Stimulated activated CD8-positive, alpha-beta memory T cell treated with anti-CD3 and anti-CD28 coated beads, Interleukin-4, amount 100 ng/mL, for 48 hours (primary cell): ENCODE measurements around the gene GPX7.
"Not testable (repeated sequence)": the region's sequence is repeated elsewhere in the genome, so short reads cannot be mapped to it uniquely, and the experiment has no call there.

Experiments
- DNase-seq: peaks from one replicate; pipeline ENCODE4 v3.0.0-alpha.2; 2020

GPX7 gene

DNA sequence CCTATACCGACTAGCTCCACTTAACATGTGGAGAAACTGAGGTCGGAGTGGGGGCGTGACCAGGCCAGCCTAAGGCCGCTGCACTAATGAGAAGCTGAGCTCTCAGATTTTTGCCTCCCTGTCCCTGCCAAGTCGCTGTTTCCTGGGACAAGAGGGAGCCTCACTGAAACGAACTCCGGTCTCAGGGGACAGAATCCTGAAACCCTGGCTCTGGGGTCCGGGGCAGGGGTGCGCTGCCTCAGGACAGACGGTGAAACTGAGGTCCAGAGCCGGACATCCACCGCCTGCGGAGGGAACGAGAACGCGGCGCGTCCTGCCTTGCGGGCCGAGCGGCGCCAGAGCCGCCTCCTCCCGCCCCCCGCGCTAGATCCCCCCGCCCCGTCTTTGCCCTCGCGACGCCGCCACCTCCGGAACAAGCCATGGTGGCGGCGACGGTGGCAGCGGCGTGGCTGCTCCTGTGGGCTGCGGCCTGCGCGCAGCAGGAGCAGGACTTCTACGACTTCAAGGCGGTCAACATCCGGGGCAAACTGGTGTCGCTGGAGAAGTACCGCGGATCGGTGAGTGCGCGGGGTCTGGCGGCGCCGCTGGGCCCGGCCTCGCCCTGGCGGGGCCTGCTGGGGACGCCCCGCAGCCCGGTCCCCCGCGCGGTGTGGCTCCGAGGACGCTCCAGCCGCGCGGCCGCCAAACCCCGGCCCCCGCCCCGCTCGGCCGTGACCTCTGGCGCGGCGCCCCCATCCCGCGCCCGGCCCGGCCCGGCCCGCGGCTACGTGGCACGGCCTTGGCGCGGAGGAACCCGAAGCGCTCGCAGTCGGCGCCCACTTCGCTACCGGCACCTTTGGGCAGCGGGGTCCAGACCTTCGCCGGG is at the start of gene GPX7:
Gene GPX7, plus strand, starts transcription at position 381 of the 865 bp plus-strand sequence. Its CDS starts 39 bp downstream, at position 420.
- DNase-seq: peak; percentile 63

- DNase-seq: peak; percentile 83
Measured at GRCh38 chr1:52552505-52553361, 49.4 kb upstream of the GPX7 start, which contains the start of gene TUT4. Gene TUT4, minus strand, starts transcription at chr1:52553092. Its CDS starts 26,812 bp downstream, at chr1:52526280.

GRCh38 chr1:52553362-52554266 is 48.6 kb upstream of the GPX7 start:
- DNase-seq: peak; percentile 93

- no peak for DNase-seq
Measured at GRCh38 chr1:52554267-52554640, 47.9 kb upstream of the GPX7 start.

GRCh38 chr1:52554756-52555155 is 47.4 kb upstream of the GPX7 start:
- DNase-seq: no peak

DNA sequence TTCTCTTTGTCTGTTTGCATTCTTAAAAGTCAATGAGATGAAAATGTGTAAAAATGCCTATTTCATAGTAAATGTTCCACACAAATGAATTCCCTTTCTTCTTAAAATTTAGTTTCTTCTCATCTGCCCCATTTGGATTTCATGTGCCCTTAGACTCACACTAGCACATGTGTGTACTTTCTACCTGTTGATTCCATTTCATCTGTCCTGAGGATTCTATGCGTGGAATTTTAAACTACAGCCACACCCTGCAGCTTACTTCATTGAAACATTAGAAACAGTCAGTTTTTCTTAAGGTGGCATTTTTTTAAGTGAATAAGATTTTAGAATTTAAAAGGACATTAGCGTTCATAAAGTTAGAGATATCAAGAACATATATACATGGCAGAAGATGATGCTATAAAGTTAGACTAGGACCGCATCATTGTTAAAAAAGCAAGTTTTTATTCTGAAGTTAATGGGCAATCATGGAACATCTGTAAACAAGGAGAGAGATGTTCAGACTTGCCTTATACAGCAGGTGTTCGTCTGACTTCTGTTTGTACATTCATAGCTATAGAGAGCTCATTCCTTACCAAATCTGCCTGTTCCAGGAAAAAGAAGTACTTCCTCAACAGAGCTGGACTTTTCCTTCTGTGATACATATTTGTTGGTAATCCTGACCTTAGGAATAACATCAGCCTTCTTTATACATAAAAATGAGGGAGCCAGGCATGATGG is 45.4 kb upstream of the GPX7 start:
- no peak for DNase-seq

DNA sequence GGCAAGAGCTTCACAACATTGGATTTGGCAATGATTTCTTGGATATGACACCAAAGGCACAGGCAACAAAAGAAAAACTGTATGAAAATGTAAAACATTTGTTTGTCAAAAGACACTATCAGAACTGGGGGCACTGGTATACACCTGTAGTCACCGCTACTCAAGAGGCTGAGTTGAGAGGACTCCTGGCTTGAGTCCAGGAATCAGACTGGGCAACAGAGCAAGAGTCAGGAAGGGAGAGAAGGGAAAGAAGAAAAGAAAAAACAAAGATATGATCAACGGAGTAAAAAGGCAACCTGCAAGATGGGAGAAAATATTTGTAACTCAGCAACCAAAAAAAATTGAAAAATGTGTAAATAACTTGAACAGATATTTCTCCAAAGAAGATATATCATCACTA is 43.2 kb upstream of the GPX7 start:
- DNase-seq: no peak

DNA sequence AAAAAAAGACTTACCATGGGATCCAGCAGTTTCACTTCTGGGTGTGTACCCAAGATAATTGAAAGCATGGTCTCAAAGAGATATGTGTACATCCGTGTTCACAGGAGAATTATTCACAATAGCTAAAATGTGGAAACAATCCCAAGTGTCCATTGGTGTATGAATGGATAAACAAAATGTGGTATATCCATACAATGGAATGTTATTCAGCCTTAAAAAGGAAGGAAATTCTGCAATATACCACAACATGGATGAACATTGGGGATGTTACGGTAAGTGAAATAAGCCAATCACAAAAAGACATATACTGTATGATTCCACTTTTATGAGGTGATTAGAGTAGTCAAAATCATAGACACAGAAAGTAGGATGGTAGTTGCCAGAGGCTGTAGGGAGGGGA is 42.3 kb upstream of the GPX7 start:
- no peak for DNase-seq

DNA sequence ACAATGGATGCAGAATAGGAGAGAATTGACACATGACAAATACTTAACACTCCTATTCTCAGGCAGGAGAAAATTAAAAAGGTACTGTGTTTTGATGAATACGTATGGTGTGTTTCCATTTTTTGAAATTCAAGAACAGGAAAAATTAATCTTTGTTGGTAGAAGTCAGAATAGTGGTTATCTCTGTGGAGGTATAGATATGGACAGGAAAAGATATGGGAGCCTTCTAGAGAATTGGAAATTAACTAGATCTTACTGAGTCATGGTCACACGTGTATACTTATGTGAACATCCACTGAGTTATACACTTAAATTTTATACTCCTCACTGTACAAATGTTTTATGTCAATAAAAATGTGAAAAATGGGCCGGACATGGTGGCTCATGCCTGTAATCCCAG is 39.4 kb upstream of the GPX7 start:
- no peak for DNase-seq

DNA sequence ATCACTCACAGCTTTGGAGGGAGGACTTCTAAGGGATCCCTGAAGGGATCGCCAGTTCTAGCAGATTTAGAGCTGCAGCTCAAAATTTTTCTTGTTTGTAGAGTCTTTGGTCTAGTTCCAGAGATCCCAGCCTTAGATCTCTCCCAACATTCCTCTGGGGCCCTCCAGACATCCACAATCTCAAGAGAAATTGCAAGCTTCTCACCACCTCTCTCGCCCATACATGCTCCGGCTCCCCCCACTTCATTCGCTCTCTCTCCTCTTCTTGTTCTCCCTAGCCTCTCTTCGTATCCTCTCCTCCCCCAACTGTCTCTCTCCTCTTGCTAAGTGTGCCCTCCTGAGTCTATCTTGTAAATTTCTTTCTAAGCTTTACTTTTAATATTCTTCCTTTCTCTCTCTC is 34.2 kb upstream of the GPX7 start:
- DNase-seq: no peak

- no peak for DNase-seq
Measured at GRCh38 chr1:52569449-52570210, 32.5 kb upstream of the GPX7 start.

DNA sequence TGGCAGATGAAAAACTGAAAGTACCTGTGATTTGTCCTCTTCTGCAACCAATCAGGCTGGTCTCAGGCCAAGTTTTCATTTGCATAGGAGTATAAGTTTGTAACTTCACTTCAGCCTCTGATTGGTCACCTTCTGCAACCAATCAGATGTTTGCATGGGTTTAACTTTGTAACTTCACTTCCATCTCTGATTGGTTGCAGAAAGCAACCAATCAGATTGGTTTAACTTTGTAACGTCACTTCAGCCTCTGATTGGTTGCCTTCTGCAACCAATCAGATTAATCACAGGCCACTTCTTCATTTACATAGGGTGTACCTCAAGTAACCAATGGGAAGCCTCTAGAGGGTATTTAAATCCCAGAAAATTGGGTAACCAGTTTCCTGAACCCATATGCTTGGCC is 30.4 kb upstream of the GPX7 start:
- no peak for DNase-seq

DNA sequence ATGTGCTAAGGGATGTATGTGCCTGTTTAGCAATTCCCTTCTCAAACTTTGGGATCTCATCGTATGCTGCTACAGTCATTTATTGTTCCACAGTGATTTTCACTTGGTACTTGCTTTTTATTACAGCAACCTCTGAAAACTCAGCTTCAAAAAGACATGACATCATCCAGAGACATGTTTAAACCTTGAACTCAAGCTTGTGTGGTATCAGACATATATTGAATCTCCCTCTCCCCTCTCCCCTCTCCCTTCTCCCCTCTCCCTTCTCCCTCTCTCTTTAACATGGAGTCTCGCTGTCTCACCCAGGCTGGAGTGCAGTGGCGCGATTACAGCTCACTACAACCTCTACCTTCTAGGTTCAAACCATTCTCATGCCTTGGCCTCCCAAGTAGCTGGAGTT is 29.8 kb upstream of the GPX7 start:
- DNase-seq: no peak

DNA sequence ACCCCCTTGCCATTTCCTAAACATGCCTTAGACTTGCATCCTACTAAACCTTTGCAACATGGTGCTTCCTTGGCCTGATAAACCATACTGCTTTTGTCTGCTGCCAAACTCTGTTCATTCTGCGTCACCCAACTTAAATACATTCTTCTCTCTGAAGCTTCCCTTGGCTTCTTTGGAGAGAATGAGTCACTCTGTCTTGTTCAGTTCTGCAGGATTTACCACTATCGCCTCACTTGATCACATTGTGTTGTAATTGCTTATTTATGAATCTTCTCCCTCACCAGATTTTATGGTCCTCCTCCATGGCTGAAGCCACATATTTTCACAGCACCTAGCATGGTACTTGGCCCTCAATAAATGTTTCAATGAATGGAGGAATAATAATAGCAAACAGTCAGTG is 27.6 kb upstream of the GPX7 start:
- no peak for DNase-seq

- DNase-seq: no peak
Measured at GRCh38 chr1:52576074-52576473, 26.1 kb upstream of the GPX7 start.

- DNase-seq: not testable (repeated sequence)
Measured at GRCh38 chr1:52578066-52578465, 24.1 kb upstream of the GPX7 start.

DNA sequence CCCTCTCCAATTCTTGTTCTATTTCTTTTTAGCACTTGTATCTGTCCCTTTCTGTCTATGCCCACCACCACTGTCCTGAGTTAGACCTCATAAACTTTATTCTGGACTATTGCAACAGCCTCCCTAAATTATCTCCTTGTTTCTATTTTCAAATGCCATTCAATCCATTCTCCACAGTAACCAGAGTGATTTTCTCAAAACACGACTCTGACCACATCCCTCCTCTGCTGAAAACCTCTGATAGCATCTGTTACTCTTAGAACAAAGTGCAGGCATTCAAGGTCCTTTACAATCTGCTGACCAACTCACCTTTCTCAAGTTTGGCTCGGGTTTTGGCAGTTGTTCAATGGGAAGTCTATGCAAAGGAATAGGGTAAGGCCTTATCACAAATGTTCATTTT is 22.8 kb upstream of the GPX7 start:
- no peak for DNase-seq

GRCh38 chr1:52580283-52580682 is 21.9 kb upstream of the GPX7 start:
- DNase-seq: no peak

DNA sequence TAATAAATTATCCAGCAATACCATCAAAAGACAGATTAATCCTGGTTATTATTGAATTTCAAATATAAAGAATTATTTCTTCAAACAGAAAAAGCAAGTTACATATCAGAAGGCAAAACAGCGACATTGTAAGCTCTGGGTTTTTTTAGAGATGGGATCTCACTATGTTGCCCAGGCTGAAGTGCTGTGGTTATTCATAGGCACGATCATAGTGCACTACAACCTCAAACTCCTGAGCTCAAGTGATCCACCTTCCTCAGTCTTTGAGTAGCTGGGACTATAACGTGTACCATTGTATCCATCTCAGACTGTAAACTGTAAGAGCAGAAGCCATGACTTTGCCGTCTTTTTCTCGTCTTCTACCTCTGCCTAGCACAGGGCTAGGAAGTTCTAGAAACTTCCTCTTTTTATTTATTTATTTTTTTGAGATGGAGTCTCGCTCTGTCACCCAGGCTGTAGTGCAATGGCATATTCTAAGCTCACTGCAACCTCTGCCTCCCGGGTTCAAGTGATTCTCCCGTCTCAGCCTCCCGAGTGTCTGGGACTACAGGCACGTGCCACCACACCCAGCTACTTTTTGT is 20.0 kb upstream of the GPX7 start:
- no peak for DNase-seq

DNA sequence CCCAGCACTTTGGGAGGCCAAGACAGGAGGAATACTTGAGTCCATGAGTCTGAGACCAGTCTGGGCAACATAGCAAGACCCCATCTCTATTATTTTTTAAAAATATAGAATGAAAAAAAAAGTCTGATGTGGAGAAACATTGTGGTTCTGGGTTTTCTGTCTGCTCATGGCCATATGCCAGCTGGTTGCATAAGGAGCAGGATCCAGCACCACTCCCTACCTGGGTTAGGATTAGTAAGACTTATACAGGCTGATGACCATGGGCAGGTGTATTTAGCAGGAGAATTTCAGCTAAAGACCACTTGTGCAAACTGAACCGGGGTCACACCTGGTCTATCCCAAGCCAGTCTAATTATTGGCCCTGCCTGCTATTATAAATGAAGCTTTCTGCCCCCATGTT is 16.7 kb upstream of the GPX7 start:
- no peak for DNase-seq

DNA sequence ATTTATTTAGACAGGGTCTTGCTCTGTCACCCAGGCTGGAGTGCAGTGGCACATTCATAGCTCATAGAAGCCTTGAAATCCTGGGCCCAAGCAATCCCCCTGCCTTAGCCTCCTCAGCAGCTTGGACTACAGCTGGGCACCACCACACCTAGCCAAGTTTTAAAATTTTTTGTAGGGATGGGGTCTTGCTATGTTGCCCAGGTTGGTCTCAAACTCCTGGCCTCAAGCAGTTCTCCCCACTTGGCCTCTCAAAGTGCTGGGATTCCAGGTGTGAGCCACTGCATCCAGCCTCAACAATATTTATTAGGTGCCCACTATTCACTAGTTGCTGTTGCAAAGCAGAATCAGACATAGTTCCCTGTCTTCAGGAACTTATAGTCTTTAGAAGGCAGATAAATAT is 14.1 kb upstream of the GPX7 start:
- DNase-seq: no peak
